Coronary artery (tissue), 2 donors: ENCODE results near the gene THSD1.
"Not testable (repeated sequence)": the region's sequence is repeated elsewhere in the genome, so short reads cannot be mapped to it uniquely, and the experiment has no call there.

Experiments used
- DNase-seq: peaks from one replicate; pipeline ENCODE4 v3.0.0-alpha.2; 2017; ENCODE audit warnings: low spot score
- H3K27ac ChIP-seq, 2 donors: fragments of 200-600 bp; sonication (generic); one replicate each; pipeline ENCODE4 v1.5.1; 2016 to 2019
- H3K4me3 ChIP-seq: fragments of 200-600 bp; sonication (generic); 2 replicates; pipeline ENCODE4 v1.5.1; 2016; ENCODE audit warnings: mild to moderate bottlenecking, moderate library complexity

THSD1 gene

DNA sequence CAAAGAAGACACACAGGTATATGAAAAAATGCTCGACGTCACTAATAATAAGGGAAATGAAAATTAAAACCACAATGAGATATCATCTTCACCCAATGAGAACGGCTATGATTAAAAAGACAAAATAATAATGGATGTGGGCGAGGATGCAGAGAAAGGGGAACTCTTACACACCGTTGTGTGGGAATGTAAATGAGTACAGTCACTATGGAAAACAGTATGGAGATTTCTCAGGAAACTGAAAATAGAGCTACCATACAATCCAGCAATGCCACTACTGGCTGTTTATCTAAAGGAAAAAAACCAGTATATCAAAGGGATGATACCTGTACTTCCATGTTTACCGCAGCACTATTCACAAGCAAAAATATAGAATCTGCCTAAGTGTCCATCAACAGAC, 74.1 kb downstream of the THSD1 start:
- H3K4me3 ChIP-seq, DNase-seq: not testable (repeated sequence)

More for the DNA sequence above, 74.1 kb downstream of the THSD1 start:
- H3K27ac ChIP-seq, result not testable (repeated sequence)
